Keratinocyte (primary cell): ENCODE measurements around the gene BCAT1. TPM values are rescaled to one million over a fixed set of nuclear protein-coding genes. Genes with fewer than 3 reads are reported as not detected.

ENCODE experiments used
- DNase-seq: peaks from one replicate; pipeline ENCODE4 v3.0.0-alpha.2; 2011; ENCODE audit warnings: low read depth, missing footprints, low spot score
- FAIRE-seq: peaks from 2 replicates; lab custom pipeline; 2011; peaks lifted over from hg19 to GRCh38; lab: Jason Lieb, UNC
- H2AFZ ChIP-seq: 2 replicates; pipeline ENCODE4 v1.6.0; 2012; ENCODE audit warnings: low read length, control low read depth, inconsistent platforms; ENCODE audit not compliant: control insufficient read depth
- H3K27ac ChIP-seq: 2 replicates; pipeline ENCODE4 v1.5.1; 2011; ENCODE audit warnings: low read length; ENCODE audit not compliant: control insufficient read depth, insufficient read depth
- H3K27me3 ChIP-seq: 3 replicates; pipeline ENCODE4 v1.6.0; 2011; ENCODE audit warnings: low read length; ENCODE audit not compliant: control insufficient read depth, insufficient read depth; ENCODE audit errors: extremely low read depth
- H3K36me3 ChIP-seq, 2 experiments: 2 replicates in 1 of 2; 3 replicates in 1 of 2; pipeline ENCODE4 v1.5.1; 2011; ENCODE audit warnings: low read length in 2 of 2, mild to moderate bottlenecking in 1 of 2; ENCODE audit not compliant: control insufficient read depth in 2 of 2, insufficient read depth in 2 of 2; ENCODE audit errors: extremely low read depth in 1 of 2
- H3K4me1 ChIP-seq: 3 replicates; pipeline ENCODE4 v1.5.1; 2011; ENCODE audit warnings: low read length; ENCODE audit not compliant: control insufficient read depth, insufficient read depth; ENCODE audit errors: extremely low read depth
- H3K4me2 ChIP-seq: 3 replicates; pipeline ENCODE4 v1.6.0; 2011; ENCODE audit warnings: low read depth, low read length; ENCODE audit not compliant: control insufficient read depth, insufficient read depth; ENCODE audit errors: extremely low read depth
- H3K4me3 ChIP-seq, 3 experiments: fragments of 200-600 bp in 1 of 3; sonication (generic) in 1 of 3; 2 replicates in 2 of 3; 3 replicates in 1 of 3; pipeline ENCODE4 v1.5.1; 2011 to 2016; ENCODE audit warnings: low read length in 3 of 3, mild to moderate bottlenecking in 3 of 3, control low read depth in 2 of 3, inconsistent platforms in 1 of 3, low read depth in 1 of 3, mixed read lengths in 1 of 3, mixed run types in 1 of 3, moderate library complexity in 1 of 3; ENCODE audit not compliant: control insufficient read depth in 2 of 3, insufficient read depth in 2 of 3; ENCODE audit errors: extremely low read depth in 1 of 3
- H3K79me2 ChIP-seq: 2 replicates; pipeline ENCODE4 v1.6.0; 2012; ENCODE audit warnings: low read length; ENCODE audit not compliant: control insufficient read depth, insufficient read depth
- H3K9ac ChIP-seq: 3 replicates; pipeline ENCODE4 v1.6.0; 2011; ENCODE audit warnings: low read length; ENCODE audit not compliant: control insufficient read depth, insufficient read depth; ENCODE audit errors: extremely low read depth
- H3K9me1 ChIP-seq: 3 replicates; pipeline ENCODE4 v1.6.0; 2011; ENCODE audit warnings: low read length; ENCODE audit not compliant: control insufficient read depth, insufficient read depth; ENCODE audit errors: extremely low read depth
- H3K9me3 ChIP-seq: 2 replicates; pipeline ENCODE4 v1.5.1; 2012; ENCODE audit warnings: low read depth, low read length; ENCODE audit not compliant: control insufficient read depth
- H4K20me1 ChIP-seq: 3 replicates; pipeline ENCODE4 v1.6.0; 2011; ENCODE audit warnings: low read length; ENCODE audit not compliant: control insufficient read depth, insufficient read depth; ENCODE audit errors: extremely low read depth
- CTCF ChIP-seq, 3 experiments: IDR thresholded peaks in 1 of 3; conservative IDR thresholded peaks in 1 of 3; optimal IDR thresholded peaks in 1 of 3; 2 replicates in 2 of 3; 3 replicates in 1 of 3; pipeline versions ENCODE3 to v1.5.1; 2011; ENCODE audit warnings: low read length in 3 of 3, mild to moderate bottlenecking in 3 of 3, moderate library complexity in 2 of 3, control low read depth in 1 of 3, inconsistent platforms in 1 of 3; ENCODE audit not compliant: insufficient read depth in 2 of 3; ENCODE audit errors: extremely low read depth in 1 of 3
- EZH2 ChIP-seq: IDR thresholded peaks from one replicate; pipeline ENCODE4 v1.6.1; 2012; ENCODE audit warnings: inconsistent platforms, mild to moderate bottlenecking, low read length, moderate library complexity
- dilution Hi-C: fragments of 300-500 bp; cut with MboI; formaldehyde crosslinking; loops from one replicate; pipeline ENCODE4 v1.7.0; 2020; ENCODE audit warnings: low sequenced_read_pairs; ENCODE audit not compliant: extremely low pct_ligation_motif_present
- polyA plus RNA-seq, 5 experiments: library from polyadenylated mRNA; depleted of rRNA in 3 of 5; stranded (reverse) in 3 of 5; stranded (forward) in 1 of 5; unstranded in 1 of 5; fragments of >200 nt; gene quantifications; 1 replicate in 1 of 5; 2 replicates in 3 of 5; 3 replicates in 1 of 5; pipeline versions ENCODE4 v1.2.1 to v1.2.3, GENCODE V29; 2011 to 2012; ENCODE audit warnings: missing spikeins in 2 of 5, low read depth in 1 of 5, low replicate concordance in 1 of 5

Gene BCAT1
- polyA plus RNA-seq, 1 donor (not counting 4 experiments of a cell fraction or from before 2014, with no cell fraction given) = 6.5 TPM

- peak overlapping the region; percentile 23 for H3K4me2 ChIP-seq
- H3K4me1 ChIP-seq = peaks cover 18% of the 10 kb centered on the region
- FAIRE-seq = peak; percentile 55
- no peaks in the 10 kb centered on the region for H4K20me1 ChIP-seq
- TF ChIP-seq EZH2 = no peak
- TF ChIP-seq CTCF (optimal IDR thresholded peaks at IDR 0.05 in 1 of 3, IDR thresholded peaks at IDR 0.05 in 1 of 3, conservative IDR thresholded peaks at IDR 0.05 in 1 of 3; ENCODE audit: extremely low read depth in 1 of 3, insufficient read depth in 2 of 3, low read length in 3 of 3) = no peak
- dilution Hi-C loops = no loop called here
- H3K79me2 ChIP-seq = no peaks in the 10 kb centered on the region
- H2AFZ ChIP-seq = no peak overlapping the region
- peak overlapping the region; percentile 58 for H3K27ac ChIP-seq
- H3K9me3 ChIP-seq = no peaks in the 10 kb centered on the region
- H3K9me1 ChIP-seq = no peaks in the 10 kb centered on the region
- H3K9ac ChIP-seq = no peak overlapping the region
- no peaks in the 10 kb centered on the region for H3K27me3 ChIP-seq
- no peak for DNase-seq
- H3K36me3 ChIP-seq = no peaks in the 10 kb centered on the region
- H3K4me3 ChIP-seq = peak overlapping the region in 1 of 3 experiments; percentile 14
Measured at GRCh38 chr12:24822121-24822899, 126.6 kb downstream of the BCAT1 start.

DNA sequence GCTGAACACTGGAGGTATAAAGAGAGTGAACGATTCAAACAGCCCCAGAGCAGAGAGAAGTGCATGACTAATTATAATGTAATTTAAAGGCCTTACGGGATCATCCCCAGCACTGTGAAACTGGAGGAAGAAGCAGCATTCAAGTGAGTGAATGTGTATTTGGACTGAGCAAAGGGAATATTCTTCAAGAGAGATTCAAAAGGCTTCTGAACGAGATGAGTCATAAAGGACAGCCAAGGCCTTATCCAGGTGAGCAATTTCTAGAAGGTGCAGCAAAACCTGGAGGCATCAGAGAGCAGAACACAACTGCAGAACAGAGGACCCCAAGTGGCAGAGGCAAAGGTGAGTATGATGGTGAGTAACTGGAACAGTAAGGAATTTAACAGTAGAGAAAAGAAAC lies 127.2 kb downstream of the BCAT1 start:
- H3K4me1 ChIP-seq = peaks cover 18% of the 10 kb centered on the region
- TF ChIP-seq EZH2 = no peak
- TF ChIP-seq CTCF (optimal IDR thresholded peaks at IDR 0.05 in 1 of 3, IDR thresholded peaks at IDR 0.05 in 1 of 3, conservative IDR thresholded peaks at IDR 0.05 in 1 of 3; ENCODE audit: extremely low read depth in 1 of 3, insufficient read depth in 2 of 3, low read length in 3 of 3) = peak in 1 of 3 experiments; percentile 8
- no peak overlapping the region for H2AFZ ChIP-seq
- H3K9ac ChIP-seq = no peak overlapping the region
- H3K27ac ChIP-seq = peak overlapping the region; percentile 58
- no peaks in the 10 kb centered on the region for H3K9me3 ChIP-seq
- no peaks in the 10 kb centered on the region for H4K20me1 ChIP-seq
- dilution Hi-C loops = no loop called here
- DNase-seq = peak; percentile 54
- H3K4me3 ChIP-seq = peak overlapping the region in 1 of 3 experiments; percentile 14
- peak overlapping the region; percentile 23 for H3K4me2 ChIP-seq
- no peaks in the 10 kb centered on the region for H3K27me3 ChIP-seq
- H3K36me3 ChIP-seq = no peaks in the 10 kb centered on the region
- H3K9me1 ChIP-seq = no peaks in the 10 kb centered on the region
- peak; percentile 93 for FAIRE-seq
- no peaks in the 10 kb centered on the region for H3K79me2 ChIP-seq
